Measurements from ENCODE around the gene SEMA6D.

The SEMA6D gene

DNA sequence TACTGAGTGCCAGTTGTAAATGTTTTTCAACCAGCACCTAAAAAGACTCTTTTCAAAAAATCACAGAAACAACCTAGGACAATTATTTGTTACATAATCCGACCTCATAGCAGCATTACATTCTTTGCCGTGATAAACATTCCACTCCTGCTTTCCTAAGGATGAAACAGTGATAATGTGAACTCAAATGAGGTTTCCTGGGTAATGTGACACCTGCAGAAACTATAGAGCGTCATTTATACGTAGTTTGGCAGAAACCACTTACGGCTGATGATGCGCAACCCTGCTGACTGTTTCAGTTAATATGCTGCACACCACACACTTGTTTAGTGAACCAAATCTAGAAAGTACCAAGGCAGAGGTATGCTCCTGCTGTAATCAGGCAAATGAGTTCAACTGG lies 55.8 kb downstream of the SEMA6D start:
- Histone ChIP-seq H3K27ac (ENCODE audit: low read length) (no peak overlapping the region), H3K36me3 (ENCODE audit: control insufficient read depth, insufficient read depth, low read length) (no peaks in the 10 kb centered on the region), H3K9me3 (ENCODE audit: control insufficient read depth, insufficient read depth, low read length) (no peaks in the 10 kb centered on the region), H3K4me3 (ENCODE audit: low read length) (no peak overlapping the region), H3K27me3 (ENCODE audit: control insufficient read depth, insufficient read depth, low read length) (no peaks in the 10 kb centered on the region), H3K4me1 (ENCODE audit: control insufficient read depth, insufficient read depth, low read length) (0 out of 2 replicates have a peak, but pooled peaks cover 2% of the 10 kb centered on the region)
- WGBS (ENCODE audit: insufficient coverage, insufficient read length) = no CpG with 5 or more reads among the region's 6 CpGs
- no peak for DNase-seq (ENCODE audit: low read depth, low spot score)

GRCh38 chr15:47778263-47778770 lies 61.0 kb downstream of the SEMA6D start:
- no CpG with 5 or more reads among the region's 1 CpG for WGBS (ENCODE audit: insufficient coverage, insufficient read length)
- Histone ChIP-seq H3K27me3 (ENCODE audit: control insufficient read depth, insufficient read depth, low read length) (no peaks in the 10 kb centered on the region), H3K27ac (ENCODE audit: low read length) (no peak overlapping the region), H3K4me3 (ENCODE audit: low read length) (no peak overlapping the region), H3K36me3 (ENCODE audit: control insufficient read depth, insufficient read depth, low read length) (no peaks in the 10 kb centered on the region), H3K4me1 (ENCODE audit: control insufficient read depth, insufficient read depth, low read length) (0 out of 2 replicates have a peak, but pooled peaks cover 2% of the 10 kb centered on the region), H3K9me3 (ENCODE audit: control insufficient read depth, insufficient read depth, low read length) (no peaks in the 10 kb centered on the region)
- no peak for DNase-seq (ENCODE audit: low read depth, low spot score)

DNA sequence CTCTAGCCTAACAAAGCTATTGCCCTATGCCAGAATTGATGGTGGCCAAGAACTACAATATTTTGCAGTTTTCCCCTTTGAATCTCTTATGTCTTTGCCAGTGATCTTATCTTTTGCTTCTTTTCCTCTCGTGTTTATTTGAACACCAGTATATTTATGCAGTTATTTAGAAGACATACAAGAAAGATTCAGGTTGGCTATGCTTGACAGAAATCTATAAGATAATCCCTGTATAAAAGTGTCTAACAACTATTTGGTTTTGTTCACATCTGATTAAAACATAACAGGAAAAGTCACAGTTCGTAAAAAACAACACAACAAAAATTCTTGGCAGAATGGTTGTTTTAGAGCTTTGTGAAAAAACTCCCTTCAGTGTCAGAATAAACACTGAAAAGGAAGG lies 63.7 kb downstream of the SEMA6D start:
- DNase-seq (ENCODE audit: low read depth, low spot score) = no peak
- no peak overlapping the region for H3K27ac ChIP-seq (ENCODE audit: low read length)
- WGBS (ENCODE audit: insufficient coverage, insufficient read length) = no CpG with 5 or more reads among the region's 2 CpGs
- H3K9me3 ChIP-seq (ENCODE audit: control insufficient read depth, insufficient read depth, low read length) = no peaks in the 10 kb centered on the region
- 0 out of 2 replicates have a peak, but pooled peaks cover 2% of the 10 kb centered on the region for H3K4me1 ChIP-seq (ENCODE audit: control insufficient read depth, insufficient read depth, low read length)
- no peak overlapping the region for H3K4me3 ChIP-seq (ENCODE audit: low read length)
- H3K27me3 ChIP-seq (ENCODE audit: control insufficient read depth, insufficient read depth, low read length) = no peaks in the 10 kb centered on the region
- H3K36me3 ChIP-seq (ENCODE audit: control insufficient read depth, insufficient read depth, low read length) = no peaks in the 10 kb centered on the region

DNA sequence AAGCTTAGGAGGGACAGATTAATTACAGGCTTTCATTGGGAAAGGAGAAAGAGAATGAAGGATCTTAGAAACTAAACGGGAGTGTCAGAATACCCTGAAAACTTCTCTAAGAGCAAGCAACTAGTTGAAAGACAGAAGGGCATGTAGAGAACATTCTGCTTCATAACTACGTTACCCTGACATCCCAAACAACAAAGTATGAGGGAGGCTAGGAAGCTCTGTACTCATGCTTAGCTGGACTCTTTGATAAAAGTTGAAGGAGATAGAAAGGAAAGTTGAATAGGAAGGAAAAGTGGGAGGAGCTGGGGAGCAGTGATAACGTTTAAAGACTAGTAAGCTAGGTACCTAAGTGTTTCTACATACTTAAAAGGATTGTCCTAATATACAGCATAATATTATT lies 64.2 kb downstream of the SEMA6D start:
- H3K27me3 ChIP-seq (ENCODE audit: control insufficient read depth, insufficient read depth, low read length) = no peaks in the 10 kb centered on the region
- no peak overlapping the region for H3K4me3 ChIP-seq (ENCODE audit: low read length)
- WGBS (ENCODE audit: insufficient coverage, insufficient read length) = no CpG with 5 or more reads among the region's 3 CpGs
- H3K4me1 ChIP-seq (ENCODE audit: control insufficient read depth, insufficient read depth, low read length) = 0 out of 2 replicates have a peak, but pooled peaks cover 2% of the 10 kb centered on the region
- no peaks in the 10 kb centered on the region for H3K9me3 ChIP-seq (ENCODE audit: control insufficient read depth, insufficient read depth, low read length)
- no peak overlapping the region for H3K27ac ChIP-seq (ENCODE audit: low read length)
- no peaks in the 10 kb centered on the region for H3K36me3 ChIP-seq (ENCODE audit: control insufficient read depth, insufficient read depth, low read length)
- DNase-seq (ENCODE audit: low read depth, low spot score) = no peak

- no peaks in the 10 kb centered on the region for H3K36me3 ChIP-seq (ENCODE audit: control insufficient read depth, insufficient read depth, low read length)
- DNase-seq (ENCODE audit: low read depth, low spot score) = no peak
- no peaks in the 10 kb centered on the region for H3K4me1 ChIP-seq (ENCODE audit: control insufficient read depth, insufficient read depth, low read length)
- H3K27me3 ChIP-seq (ENCODE audit: control insufficient read depth, insufficient read depth, low read length) = no peaks in the 10 kb centered on the region
- no peak overlapping the region for H3K27ac ChIP-seq (ENCODE audit: low read length)
- H3K9me3 ChIP-seq (ENCODE audit: control insufficient read depth, insufficient read depth, low read length) = no peaks in the 10 kb centered on the region
- H3K4me3 ChIP-seq (ENCODE audit: low read length) = no peak overlapping the region
Observed at GRCh38 chr15:47784820-47785219, 67.5 kb downstream of the SEMA6D start.

DNA sequence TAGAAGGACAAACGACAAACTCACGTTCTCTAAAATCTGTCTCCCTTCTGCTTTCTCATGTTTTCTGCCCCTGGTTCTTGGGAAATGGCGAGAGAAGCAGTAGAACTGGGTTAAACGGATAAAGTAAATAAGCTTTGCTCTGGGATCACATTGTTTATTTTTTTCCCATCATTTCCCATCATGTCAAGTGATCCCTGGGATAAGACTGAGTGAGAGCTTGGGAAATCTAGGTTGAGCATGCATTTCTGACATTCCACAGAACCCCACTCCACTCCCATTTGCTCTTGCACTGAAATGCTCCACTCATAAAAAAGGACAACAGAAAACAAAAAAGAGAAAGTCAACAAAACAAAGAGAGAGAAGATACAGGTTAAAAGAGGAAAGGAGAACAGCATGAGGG lies 69.1 kb downstream of the SEMA6D start:
- Histone ChIP-seq H3K4me1 (ENCODE audit: control insufficient read depth, insufficient read depth, low read length) (no peaks in the 10 kb centered on the region), H3K27ac (ENCODE audit: low read length) (no peak overlapping the region), H3K9me3 (ENCODE audit: control insufficient read depth, insufficient read depth, low read length) (no peaks in the 10 kb centered on the region), H3K36me3 (ENCODE audit: control insufficient read depth, insufficient read depth, low read length) (no peaks in the 10 kb centered on the region), H3K27me3 (ENCODE audit: control insufficient read depth, insufficient read depth, low read length) (no peaks in the 10 kb centered on the region), H3K4me3 (ENCODE audit: low read length) (no peak overlapping the region)
- no CpG with 5 or more reads among the region's 4 CpGs for WGBS (ENCODE audit: insufficient coverage, insufficient read length)
- DNase-seq (ENCODE audit: low read depth, low spot score) = no peak

- Histone ChIP-seq H3K27ac (ENCODE audit: low read length) (no peak overlapping the region), H3K9me3 (ENCODE audit: control insufficient read depth, insufficient read depth, low read length) (no peaks in the 10 kb centered on the region)
- no CpG with 5 or more reads among the region's 1 CpG for WGBS (ENCODE audit: insufficient coverage, insufficient read length)
Observed at GRCh38 chr15:47787875-47788274, 70.6 kb downstream of the SEMA6D start.

DNA sequence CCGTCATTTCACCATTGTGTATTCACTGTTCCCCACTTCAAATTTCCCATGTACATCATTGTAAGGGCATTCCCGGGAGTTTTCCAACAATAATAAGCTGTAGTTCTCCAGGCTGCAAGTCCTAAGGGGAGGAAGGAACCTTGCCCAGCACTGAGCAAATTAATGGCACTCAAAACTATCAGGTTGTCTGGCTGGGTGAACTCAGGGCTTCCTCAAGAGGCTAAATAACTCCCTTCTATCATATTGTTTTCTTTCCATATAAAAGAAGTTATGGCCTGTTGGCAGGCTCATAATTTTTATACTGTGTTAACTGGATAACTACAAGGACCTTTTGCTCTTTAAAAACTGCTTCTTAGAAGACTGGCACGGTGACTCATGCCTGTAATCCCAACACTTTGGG lies 71.4 kb downstream of the SEMA6D start:
- Histone ChIP-seq H3K4me3 (ENCODE audit: low read length) (no peak overlapping the region), H3K36me3 (ENCODE audit: control insufficient read depth, insufficient read depth, low read length) (no peaks in the 10 kb centered on the region), H3K4me1 (ENCODE audit: control insufficient read depth, insufficient read depth, low read length) (no peaks in the 10 kb centered on the region), H3K27me3 (ENCODE audit: control insufficient read depth, insufficient read depth, low read length) (no peaks in the 10 kb centered on the region), H3K27ac (ENCODE audit: low read length) (no peak overlapping the region), H3K9me3 (ENCODE audit: control insufficient read depth, insufficient read depth, low read length) (no peaks in the 10 kb centered on the region)
- DNase-seq (ENCODE audit: low read depth, low spot score) = no peak
- no CpG with 5 or more reads among the region's 3 CpGs for WGBS (ENCODE audit: insufficient coverage, insufficient read length)

More at GRCh38 chr15:47787875-47788274, 70.6 kb downstream of the SEMA6D start:
- no peaks in the 10 kb centered on the region for H3K27me3 ChIP-seq (ENCODE audit: control insufficient read depth, insufficient read depth, low read length)
- no peak for DNase-seq (ENCODE audit: low read depth, low spot score)
- no peaks in the 10 kb centered on the region for H3K36me3 ChIP-seq (ENCODE audit: control insufficient read depth, insufficient read depth, low read length)
- no peaks in the 10 kb centered on the region for H3K4me1 ChIP-seq (ENCODE audit: control insufficient read depth, insufficient read depth, low read length)
- no peak overlapping the region for H3K4me3 ChIP-seq (ENCODE audit: low read length)

DNA sequence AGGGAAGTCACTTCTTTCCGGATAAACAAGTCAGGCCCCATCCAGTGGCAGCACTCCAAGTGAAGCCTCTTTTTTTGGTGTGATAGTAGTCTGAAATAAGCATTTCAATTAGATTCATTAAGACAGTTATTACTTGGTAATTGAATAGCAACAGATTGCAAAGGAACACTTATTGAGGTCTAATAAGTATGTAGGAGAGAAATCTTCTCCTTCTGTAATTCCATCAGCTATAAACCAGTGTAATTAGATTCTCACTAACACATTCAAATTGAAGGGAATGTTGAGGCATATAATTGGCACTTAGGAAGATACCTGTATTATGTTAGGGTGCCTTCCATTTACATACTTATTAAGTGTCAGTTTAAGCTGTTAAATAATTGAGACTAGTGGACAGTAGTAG lies 73.9 kb downstream of the SEMA6D start:
- H3K27ac ChIP-seq (ENCODE audit: low read length) = no peak overlapping the region
- no CpG with 5 or more reads among the region's 1 CpG for WGBS (ENCODE audit: insufficient coverage, insufficient read length)
- no peak overlapping the region for H3K4me3 ChIP-seq (ENCODE audit: low read length)
- H3K4me1 ChIP-seq (ENCODE audit: control insufficient read depth, insufficient read depth, low read length) = no peaks in the 10 kb centered on the region
- H3K9me3 ChIP-seq (ENCODE audit: control insufficient read depth, insufficient read depth, low read length) = no peaks in the 10 kb centered on the region
- H3K36me3 ChIP-seq (ENCODE audit: control insufficient read depth, insufficient read depth, low read length) = no peaks in the 10 kb centered on the region
- no peak for DNase-seq (ENCODE audit: low read depth, low spot score)
- no peaks in the 10 kb centered on the region for H3K27me3 ChIP-seq (ENCODE audit: control insufficient read depth, insufficient read depth, low read length)

DNA sequence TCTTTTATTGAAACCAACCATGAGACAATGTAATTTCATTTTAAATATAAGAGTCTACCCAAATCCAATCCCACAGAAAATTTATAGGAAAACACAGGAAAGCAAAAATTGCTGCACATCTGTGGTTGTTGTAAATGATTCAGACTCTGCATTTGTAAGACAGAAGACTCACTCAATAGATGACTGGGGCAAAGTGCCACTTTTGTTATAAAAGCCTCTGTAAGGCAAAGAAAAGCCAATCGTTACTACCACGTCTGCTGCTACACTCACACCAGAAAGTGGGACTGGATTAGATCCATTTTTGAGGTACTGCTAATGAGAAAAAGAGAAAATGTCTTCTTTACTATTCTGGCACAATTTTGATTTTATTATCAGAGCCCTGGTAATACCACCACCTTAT lies 74.9 kb downstream of the SEMA6D start:
- H3K9me3 ChIP-seq (ENCODE audit: control insufficient read depth, insufficient read depth, low read length) = no peaks in the 10 kb centered on the region
- no peaks in the 10 kb centered on the region for H3K36me3 ChIP-seq (ENCODE audit: control insufficient read depth, insufficient read depth, low read length)
- no peaks in the 10 kb centered on the region for H3K27me3 ChIP-seq (ENCODE audit: control insufficient read depth, insufficient read depth, low read length)
- no peak for DNase-seq (ENCODE audit: low read depth, low spot score)
- H3K4me3 ChIP-seq (ENCODE audit: low read length) = no peak overlapping the region
- no peaks in the 10 kb centered on the region for H3K4me1 ChIP-seq (ENCODE audit: control insufficient read depth, insufficient read depth, low read length)
- no peak overlapping the region for H3K27ac ChIP-seq (ENCODE audit: low read length)
- WGBS (ENCODE audit: insufficient coverage, insufficient read length) = no CpG with 5 or more reads among the region's 2 CpGs

DNA sequence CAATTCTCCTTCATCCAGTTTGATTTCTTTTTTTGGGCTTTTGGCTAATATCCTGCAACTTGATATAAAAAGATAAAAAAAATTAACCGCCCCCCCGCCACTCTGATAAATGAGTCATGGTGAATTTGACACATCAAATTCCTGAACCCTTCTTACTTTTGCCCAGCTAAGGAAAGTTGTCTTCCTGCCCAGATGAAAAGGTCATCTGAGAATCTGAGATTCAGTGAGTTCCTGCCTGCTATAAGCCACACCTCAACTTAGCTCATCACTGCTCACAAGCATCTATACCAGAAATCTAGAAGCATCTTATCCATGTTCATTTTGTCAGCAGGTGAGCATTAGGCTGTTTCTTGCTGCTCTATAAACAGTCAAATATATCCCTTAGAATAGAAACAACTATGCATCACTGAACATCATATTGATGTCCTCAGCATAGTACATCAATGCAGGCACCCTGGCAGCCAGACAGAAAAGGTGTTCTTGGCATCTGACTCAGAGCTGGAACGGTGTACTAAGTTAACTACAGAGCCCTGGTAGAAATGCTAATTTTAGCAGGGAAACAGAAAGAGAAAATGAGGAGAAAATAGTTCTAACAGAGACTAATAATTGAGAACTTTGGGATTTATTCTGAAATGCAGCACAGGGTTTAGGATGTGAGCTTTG lies 77.1 kb downstream of the SEMA6D start:
- Histone ChIP-seq H3K27me3 (ENCODE audit: control insufficient read depth, insufficient read depth, low read length) (no peaks in the 10 kb centered on the region), H3K4me1 (ENCODE audit: control insufficient read depth, insufficient read depth, low read length) (no peaks in the 10 kb centered on the region), H3K36me3 (ENCODE audit: control insufficient read depth, insufficient read depth, low read length) (no peaks in the 10 kb centered on the region), H3K4me3 (ENCODE audit: low read length) (no peak overlapping the region), H3K9me3 (ENCODE audit: control insufficient read depth, insufficient read depth, low read length) (no peaks in the 10 kb centered on the region), H3K27ac (ENCODE audit: low read length) (no peak overlapping the region)
- WGBS (ENCODE audit: insufficient coverage, insufficient read length) = no CpG with 5 or more reads among the region's 3 CpGs
- no peak for DNase-seq (ENCODE audit: low read depth, low spot score)

All from iPS DF 6.9 (cell line).